Adrenal gland (tissue), 5 donors: ENCODE data around the gene NDST1.

Source experiments
- POLR2A ChIP-seq, 2 donors: fragments of 450-650 bp; IDR thresholded peaks; one replicate each; pipeline ENCODE4 v1.6.1; 2017; ENCODE audit warnings: antibody characterized with exemption in 2 of 2, mild to moderate bottlenecking in 2 of 2, moderate library complexity in 1 of 2
- TF ChIP-seq, protein P1 (sequence below), 6 experiments: fragments of 450-650 bp in 4 of 6; fragments of 200-600 bp in 2 of 6; sonication (generic) in 1 of 6; IDR thresholded peaks; 1 replicate in 5 of 6; 2 replicates in 1 of 6; pipeline versions ENCODE4 v1.5.1 to v1.8.0; 2016 to 2021; ENCODE audit warnings: antibody characterized with exemption in 6 of 6, mild to moderate bottlenecking in 2 of 6, moderate library complexity in 1 of 6
- donor health status: DM: no; HTN: no; CAD: no.

DNA sequence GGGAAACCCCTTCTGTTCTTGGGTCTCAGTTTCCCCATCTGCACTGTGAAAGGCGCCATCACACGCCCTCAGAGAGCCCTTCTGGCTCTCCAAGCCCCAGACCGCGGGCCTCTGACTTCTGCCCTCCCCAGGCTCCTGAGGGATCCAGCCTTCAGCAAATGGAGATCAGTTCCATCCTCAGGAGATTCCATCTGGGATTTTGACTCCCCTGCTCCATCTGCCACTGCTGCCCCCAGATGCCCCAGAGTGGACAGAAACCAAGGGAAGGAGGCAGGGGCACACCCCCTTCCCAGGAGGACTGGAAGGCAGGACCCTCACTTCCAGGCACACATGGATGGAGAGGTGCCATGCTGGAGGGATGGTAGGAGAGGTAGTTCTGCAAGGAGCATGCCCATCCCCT lies 39.7 kb upstream of the NDST1 start:
- TF ChIP-seq, protein P1, sequence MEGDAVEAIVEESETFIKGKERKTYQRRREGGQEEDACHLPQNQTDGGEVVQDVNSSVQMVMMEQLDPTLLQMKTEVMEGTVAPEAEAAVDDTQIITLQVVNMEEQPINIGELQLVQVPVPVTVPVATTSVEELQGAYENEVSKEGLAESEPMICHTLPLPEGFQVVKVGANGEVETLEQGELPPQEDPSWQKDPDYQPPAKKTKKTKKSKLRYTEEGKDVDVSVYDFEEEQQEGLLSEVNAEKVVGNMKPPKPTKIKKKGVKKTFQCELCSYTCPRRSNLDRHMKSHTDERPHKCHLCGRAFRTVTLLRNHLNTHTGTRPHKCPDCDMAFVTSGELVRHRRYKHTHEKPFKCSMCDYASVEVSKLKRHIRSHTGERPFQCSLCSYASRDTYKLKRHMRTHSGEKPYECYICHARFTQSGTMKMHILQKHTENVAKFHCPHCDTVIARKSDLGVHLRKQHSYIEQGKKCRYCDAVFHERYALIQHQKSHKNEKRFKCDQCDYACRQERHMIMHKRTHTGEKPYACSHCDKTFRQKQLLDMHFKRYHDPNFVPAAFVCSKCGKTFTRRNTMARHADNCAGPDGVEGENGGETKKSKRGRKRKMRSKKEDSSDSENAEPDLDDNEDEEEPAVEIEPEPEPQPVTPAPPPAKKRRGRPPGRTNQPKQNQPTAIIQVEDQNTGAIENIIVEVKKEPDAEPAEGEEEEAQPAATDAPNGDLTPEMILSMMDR (IDR thresholded peaks at IDR 0.05) = no peak
- no peak for TF ChIP-seq POLR2A (IDR thresholded peaks at IDR 0.05)
